Liver (tissue), 9 donors: ENCODE results near the gene SMOC1. TPM values are rescaled to one million over a fixed set of nuclear protein-coding genes. Genes with fewer than 3 reads are reported as not detected.

Experiments used
- DNase-seq: peaks from one replicate; pipeline ENCODE4 v3.0.0-alpha.2; 2017; ENCODE audit warnings: low spot score
- H3K27ac ChIP-seq, 2 donors: one replicate each; pipeline ENCODE4 v1.7.0; 2013; ENCODE audit warnings: inconsistent platforms in 2 of 2, low read length in 2 of 2, control low read depth in 1 of 2, low read depth in 1 of 2, mild to moderate bottlenecking in 1 of 2
- H3K27me3 ChIP-seq, 4 donors: one replicate each; pipeline versions ENCODE4 v1.6.1 to v1.7.0; 2013; ENCODE audit warnings: low read length in 3 of 4, inconsistent platforms in 1 of 4, mild to moderate bottlenecking in 1 of 4, moderate library complexity in 1 of 4; ENCODE audit not compliant: control insufficient read depth in 4 of 4, insufficient read depth in 4 of 4
- H3K36me3 ChIP-seq, 4 donors: one replicate each; pipeline versions ENCODE4 v1.6.1 to v1.7.0; 2013; ENCODE audit warnings: low read length in 3 of 4, mild to moderate bottlenecking in 3 of 4, low read depth in 1 of 4, moderate library complexity in 1 of 4; ENCODE audit not compliant: control insufficient read depth in 4 of 4, insufficient read depth in 3 of 4
- H3K4me1 ChIP-seq, 4 donors: one replicate each; pipeline versions ENCODE4 v1.6.1 to v1.7.0; 2013; ENCODE audit warnings: low read length in 3 of 4, mild to moderate bottlenecking in 3 of 4, moderate library complexity in 1 of 4; ENCODE audit not compliant: control insufficient read depth in 4 of 4, insufficient read depth in 4 of 4
- H3K4me3 ChIP-seq, 3 donors: one replicate each; pipeline versions ENCODE4 v1.6.1 to v1.7.0; 2013; ENCODE audit warnings: low read length in 3 of 3, control low read depth in 1 of 3, low read depth in 1 of 3, mild to moderate bottlenecking in 1 of 3
- H3K9ac ChIP-seq, 2 donors: one replicate each; pipeline ENCODE4 v1.7.0; 2013; ENCODE audit warnings: low read length in 2 of 2, mild to moderate bottlenecking in 2 of 2, moderate library complexity in 2 of 2, control low read depth in 1 of 2, low read depth in 1 of 2
- H3K9me3 ChIP-seq, 4 donors: one replicate each; pipeline versions ENCODE4 v1.6.1 to v1.7.0; 2013; ENCODE audit warnings: low read length in 3 of 4; ENCODE audit not compliant: control insufficient read depth in 4 of 4
- EGR1 ChIP-seq, 2 donors: IDR thresholded peaks; 2 replicates each; pipeline ENCODE4 v1.6.1; 2016 to 2018; ENCODE audit warnings: antibody characterized with exemption in 2 of 2, low read depth in 2 of 2
- FOXA1 ChIP-seq: IDR thresholded peaks from 2 replicates; pipeline ENCODE4 v1.6.1; 2016; ENCODE audit warnings: antibody characterized with exemption
- FOXA2 ChIP-seq: IDR thresholded peaks from 2 replicates; pipeline ENCODE4 v1.6.1; 2016; ENCODE audit warnings: antibody characterized with exemption
- GABPA ChIP-seq, 2 donors: IDR thresholded peaks in 1 of 2; conservative IDR thresholded peaks in 1 of 2; 2 replicates each; pipeline ENCODE4 v1.6.1; 2016; ENCODE audit warnings: antibody characterized with exemption in 2 of 2, mild to moderate bottlenecking in 1 of 2, moderate library complexity in 1 of 2
- HNF4A ChIP-seq, 2 donors: conservative IDR thresholded peaks; 2 replicates each; pipeline ENCODE4 v1.6.1; 2016; ENCODE audit warnings: antibody characterized with exemption in 2 of 2, mild to moderate bottlenecking in 2 of 2
- HNF4G ChIP-seq: IDR thresholded peaks from 2 replicates; pipeline ENCODE4 v1.6.1; 2016; ENCODE audit warnings: antibody characterized with exemption
- JUND ChIP-seq, 2 donors: IDR thresholded peaks; 2 replicates each; pipeline ENCODE4 v1.6.1; 2016; ENCODE audit warnings: antibody characterized with exemption in 2 of 2
- NR2F2 ChIP-seq: IDR thresholded peaks from 2 replicates; pipeline ENCODE4 v1.6.1; 2016; ENCODE audit warnings: antibody characterized with exemption
- RAD21 ChIP-seq, 2 donors: IDR thresholded peaks; 2 replicates each; pipeline ENCODE4 v1.6.1; 2016; ENCODE audit warnings: antibody characterized with exemption in 2 of 2, mild to moderate bottlenecking in 2 of 2
- RXRA ChIP-seq, 2 donors: IDR thresholded peaks; 2 replicates each; pipeline ENCODE4 v1.6.1; 2017 to 2018; ENCODE audit warnings: antibody characterized with exemption in 2 of 2, mild to moderate bottlenecking in 1 of 2
- SP1 ChIP-seq: IDR thresholded peaks from 2 replicates; pipeline ENCODE4 v1.6.1; 2018; ENCODE audit warnings: antibody characterized with exemption, mild to moderate bottlenecking
- TAF1 ChIP-seq: conservative IDR thresholded peaks from 2 replicates; pipeline ENCODE4 v1.6.1; 2016; ENCODE audit warnings: antibody characterized with exemption, mild to moderate bottlenecking
- YY1 ChIP-seq: IDR thresholded peaks from 2 replicates; pipeline ENCODE4 v1.6.1; 2016; ENCODE audit warnings: antibody characterized with exemption, mild to moderate bottlenecking
- ZBTB33 ChIP-seq: IDR thresholded peaks from 2 replicates; pipeline ENCODE4 v1.6.1; 2016; ENCODE audit warnings: antibody characterized with exemption
- WGBS: extraction: QIAGEN DNeasy Blood & Tissue Kit; methylation state at CpG from one replicate; pipeline ENCODE4 v1.1.7; 2013; 5-methylcytosine and 5-hydroxymethylcytosine counted together
- polyA plus RNA-seq, 2 donors: library from polyadenylated mRNA; stranded (reverse) in 1 of 2; unstranded in 1 of 2; fragments of 200-250 nt in 1 of 2; fragments of >200 nt in 1 of 2; fragmentation: Nextera tagmentation in 1 of 2; extraction: Ambion mirVana in 1 of 2; gene quantifications; one replicate each; pipeline versions ENCODE4 v1.2.1 to v1.2.3, GENCODE V29; 2013 to 2015
- total RNA-seq, 2 donors: library from RNA; depleted of rRNA; stranded (reverse); fragments of >200 nt; gene quantifications; one replicate each; pipeline ENCODE4 v1.2.3, GENCODE V29; 2014
- TF ChIP-seq, protein P1 (sequence below): IDR thresholded peaks from 2 replicates; pipeline ENCODE4 v1.6.1; 2016; ENCODE audit warnings: antibody characterized with exemption
- TF ChIP-seq, protein P2 (sequence below): IDR thresholded peaks from 2 replicates; pipeline ENCODE4 v1.6.1; 2016; ENCODE audit warnings: antibody characterized with exemption
- TF ChIP-seq, protein P3 (sequence below): fragments of 150-350 bp; IDR thresholded peaks from 2 replicates; pipeline ENCODE4 v1.5.1; 2017; ENCODE audit warnings: improper control_type of control experiment, low read depth, low read length; ENCODE audit not compliant: missing input control
- donor health status: healthy.
- donor health status: healthy.
- donor health status: healthy.
- donor health status: healthy.
- donor health status: healthy.

SMOC1 gene
- total and polyA plus RNA-seq, 4 donors = 11.2 to 43.7 (median 27.4) TPM

DNA sequence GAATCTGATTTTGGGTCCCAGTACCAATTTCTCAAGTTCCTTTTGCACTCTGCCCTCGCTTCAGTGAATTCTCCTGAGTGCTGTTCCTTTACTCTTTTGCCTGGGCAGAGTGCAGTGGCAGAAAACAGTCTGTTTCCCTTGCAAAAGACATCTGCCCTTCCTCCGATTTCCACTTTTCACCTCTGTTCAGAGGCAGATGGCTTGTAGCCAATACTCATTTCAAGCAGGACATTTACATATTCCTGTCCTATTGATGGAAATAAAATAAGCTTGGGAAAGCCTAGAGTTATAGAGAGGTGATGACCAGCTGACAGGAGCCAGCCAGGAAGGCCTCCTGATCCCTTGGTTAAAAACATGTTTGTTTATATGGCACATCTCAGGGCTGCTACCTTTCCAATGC, 198.5 kb downstream of the SMOC1 start:
- Histone ChIP-seq H3K4me1 (no peaks in the 10 kb centered on the region), H3K4me3 (no peak overlapping the region), H3K27ac (no peak overlapping the region), H3K36me3 (no peaks in the 10 kb centered on the region), H3K9ac (no peak overlapping the region), H3K27me3 (no peaks in the 10 kb centered on the region), H3K9me3 (no peaks in the 10 kb centered on the region)
- TF ChIP-seq HNF4A (conservative IDR thresholded peaks at IDR 0.05) = no peak
- TF ChIP-seq JUND (IDR thresholded peaks at IDR 0.05) = no peak
- TF ChIP-seq NR2F2 = no peak
- TF ChIP-seq FOXA1 = no peak
- TF ChIP-seq TAF1 = no peak
- TF ChIP-seq RAD21 (IDR thresholded peaks at IDR 0.05) = no peak
- no peak for TF ChIP-seq SP1
- no peak for TF ChIP-seq HNF4G
- no peak for TF ChIP-seq ZBTB33
- TF ChIP-seq, protein P1, sequence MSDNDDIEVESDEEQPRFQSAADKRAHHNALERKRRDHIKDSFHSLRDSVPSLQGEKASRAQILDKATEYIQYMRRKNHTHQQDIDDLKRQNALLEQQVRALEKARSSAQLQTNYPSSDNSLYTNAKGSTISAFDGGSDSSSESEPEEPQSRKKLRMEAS = no peak
- no peak for TF ChIP-seq FOXA2
- 71% methylated on average over 2 of the region's 2 CpGs for WGBS
- no peak for DNase-seq

DNA sequence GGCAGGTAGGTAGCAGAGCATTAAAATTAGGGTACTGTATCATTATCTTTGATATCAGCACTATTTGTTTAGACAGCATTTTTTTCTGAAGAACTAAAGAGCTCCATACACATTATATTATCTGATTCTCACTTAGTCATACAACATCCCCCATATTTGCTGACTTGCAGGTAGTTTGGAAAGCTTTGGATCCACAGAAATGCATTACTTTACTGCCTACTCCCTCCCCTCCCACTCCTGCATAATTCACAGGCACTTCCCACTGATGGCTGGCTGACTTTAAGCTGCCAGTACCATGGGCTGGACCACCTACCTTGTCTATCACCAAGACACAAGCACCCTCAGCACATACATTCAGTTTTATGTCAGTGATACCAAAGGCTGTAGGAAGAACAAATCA, 199.1 kb downstream of the SMOC1 start:
- no peak for DNase-seq
- no peaks in the 10 kb centered on the region for H3K4me1 ChIP-seq
- no peak overlapping the region for H3K27ac ChIP-seq
- TF ChIP-seq, protein P2, sequence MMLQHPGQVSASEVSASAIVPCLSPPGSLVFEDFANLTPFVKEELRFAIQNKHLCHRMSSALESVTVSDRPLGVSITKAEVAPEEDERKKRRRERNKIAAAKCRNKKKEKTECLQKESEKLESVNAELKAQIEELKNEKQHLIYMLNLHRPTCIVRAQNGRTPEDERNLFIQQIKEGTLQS = no peak
- TF ChIP-seq YY1 (no peak), RAD21 (IDR thresholded peaks at IDR 0.05) (no peak), TAF1 (no peak), HNF4A (conservative IDR thresholded peaks at IDR 0.05) (no peak), EGR1 (IDR thresholded peaks at IDR 0.05; ENCODE audit: low read depth in 2 of 2) (no peak), ZBTB33 (no peak), JUND (IDR thresholded peaks at IDR 0.05) (no peak), FOXA2 (no peak)
- H3K9ac ChIP-seq = no peak overlapping the region
- H3K4me3 ChIP-seq = no peak overlapping the region
- H3K9me3 ChIP-seq = no peaks in the 10 kb centered on the region
- H3K36me3 ChIP-seq = no peaks in the 10 kb centered on the region
- no peaks in the 10 kb centered on the region for H3K27me3 ChIP-seq

- Histone ChIP-seq H3K9me3 (no peaks in the 10 kb centered on the region), H3K9ac (no peak overlapping the region), H3K27ac (no peak overlapping the region), H3K4me3 (no peak overlapping the region), H3K36me3 (no peaks in the 10 kb centered on the region), H3K4me1 (no peaks in the 10 kb centered on the region), H3K27me3 (no peaks in the 10 kb centered on the region)
- no peak for DNase-seq
- 81% methylated on average over 6 of the region's 6 CpGs for WGBS
- TF ChIP-seq RXRA (IDR thresholded peaks at IDR 0.05) (no peak), NR2F2 (no peak), SP1 (no peak), RAD21 (IDR thresholded peaks at IDR 0.05) (no peak), HNF4A (conservative IDR thresholded peaks at IDR 0.05) (no peak), ZBTB33 (no peak), YY1 (no peak), FOXA2 (no peak), EGR1 (IDR thresholded peaks at IDR 0.05; ENCODE audit: low read depth in 2 of 2) (no peak), GABPA (IDR thresholded peaks at IDR 0.05 in 1 of 2, conservative IDR thresholded peaks at IDR 0.05 in 1 of 2) (no peak), JUND (IDR thresholded peaks at IDR 0.05) (no peak)
- TF ChIP-seq, protein P3, sequence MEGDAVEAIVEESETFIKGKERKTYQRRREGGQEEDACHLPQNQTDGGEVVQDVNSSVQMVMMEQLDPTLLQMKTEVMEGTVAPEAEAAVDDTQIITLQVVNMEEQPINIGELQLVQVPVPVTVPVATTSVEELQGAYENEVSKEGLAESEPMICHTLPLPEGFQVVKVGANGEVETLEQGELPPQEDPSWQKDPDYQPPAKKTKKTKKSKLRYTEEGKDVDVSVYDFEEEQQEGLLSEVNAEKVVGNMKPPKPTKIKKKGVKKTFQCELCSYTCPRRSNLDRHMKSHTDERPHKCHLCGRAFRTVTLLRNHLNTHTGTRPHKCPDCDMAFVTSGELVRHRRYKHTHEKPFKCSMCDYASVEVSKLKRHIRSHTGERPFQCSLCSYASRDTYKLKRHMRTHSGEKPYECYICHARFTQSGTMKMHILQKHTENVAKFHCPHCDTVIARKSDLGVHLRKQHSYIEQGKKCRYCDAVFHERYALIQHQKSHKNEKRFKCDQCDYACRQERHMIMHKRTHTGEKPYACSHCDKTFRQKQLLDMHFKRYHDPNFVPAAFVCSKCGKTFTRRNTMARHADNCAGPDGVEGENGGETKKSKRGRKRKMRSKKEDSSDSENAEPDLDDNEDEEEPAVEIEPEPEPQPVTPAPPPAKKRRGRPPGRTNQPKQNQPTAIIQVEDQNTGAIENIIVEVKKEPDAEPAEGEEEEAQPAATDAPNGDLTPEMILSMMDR = no peak
Measured at GRCh38 chr14:70080076-70080475, 200.9 kb downstream of the SMOC1 start.
